HG03439 (cell line): Measurements from ENCODE around the gene FGF14.

Experiments
- ATAC-seq: cut with Tn5 transposase; IDR thresholded peaks from one replicate; pipeline ENCODE4 v1.9.1; 2021; ENCODE audit warnings: mild to moderate bottlenecking, moderate library complexity; ENCODE audit not compliant: unreplicated experiment

The FGF14 gene

GRCh38 chr13:101944521-101944920 lies 457.3 kb downstream of the FGF14 start:
- ATAC-seq, result no peak

DNA sequence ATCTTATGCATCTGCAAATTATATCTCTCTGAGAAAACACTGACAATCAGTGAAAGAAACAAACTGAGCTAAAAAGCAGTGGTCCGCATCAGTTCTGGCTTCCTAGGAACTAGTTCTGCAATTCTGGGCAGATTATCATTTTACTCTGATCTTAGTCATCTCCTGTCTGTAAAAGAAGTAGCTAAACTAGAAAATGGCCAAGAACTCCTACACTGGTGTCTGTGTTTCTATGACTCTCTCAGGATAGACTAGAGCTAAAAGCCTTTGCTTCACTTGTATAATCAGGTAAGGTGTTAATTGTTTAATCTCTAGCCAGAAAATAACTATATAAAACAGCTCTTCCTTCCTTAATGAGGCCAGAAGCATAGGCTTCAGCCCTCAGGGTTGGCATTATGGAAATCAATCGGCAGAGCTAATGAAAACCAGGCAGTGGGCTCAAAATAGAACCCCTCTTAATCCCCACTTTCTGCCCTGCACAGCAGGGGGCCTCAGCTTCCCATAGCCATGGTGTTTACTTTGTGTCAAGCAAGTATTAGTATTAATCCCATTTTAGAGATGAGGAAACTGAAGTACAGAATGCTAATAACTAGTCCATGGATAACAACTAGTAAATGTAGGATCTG lies 459.2 kb downstream of the FGF14 start:
- no peak for ATAC-seq

DNA sequence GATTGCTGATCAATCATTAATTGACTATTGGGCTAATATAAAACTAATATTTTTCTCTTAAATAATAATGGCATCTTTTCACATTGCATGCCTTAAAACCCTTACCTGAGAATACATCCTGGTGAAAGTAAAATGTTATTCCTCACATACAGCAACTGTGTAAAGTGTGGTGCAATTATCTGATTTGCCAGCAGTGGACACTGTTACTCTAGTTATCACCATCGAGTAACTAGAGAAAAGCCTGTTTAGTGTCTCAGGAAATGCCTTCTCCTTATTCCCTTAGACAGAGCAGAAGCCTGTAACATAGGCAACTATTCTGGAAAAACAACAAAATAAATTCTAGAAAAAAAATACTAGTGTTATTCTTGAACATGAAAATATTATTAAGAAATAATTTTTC lies 459.8 kb downstream of the FGF14 start:
- no peak for ATAC-seq

GRCh38 chr13:101941095-101941783 lies 460.6 kb downstream of the FGF14 start:
- no peak for ATAC-seq

- no peak for ATAC-seq
Observed at GRCh38 chr13:101939370-101939769, 462.5 kb downstream of the FGF14 start.

DNA sequence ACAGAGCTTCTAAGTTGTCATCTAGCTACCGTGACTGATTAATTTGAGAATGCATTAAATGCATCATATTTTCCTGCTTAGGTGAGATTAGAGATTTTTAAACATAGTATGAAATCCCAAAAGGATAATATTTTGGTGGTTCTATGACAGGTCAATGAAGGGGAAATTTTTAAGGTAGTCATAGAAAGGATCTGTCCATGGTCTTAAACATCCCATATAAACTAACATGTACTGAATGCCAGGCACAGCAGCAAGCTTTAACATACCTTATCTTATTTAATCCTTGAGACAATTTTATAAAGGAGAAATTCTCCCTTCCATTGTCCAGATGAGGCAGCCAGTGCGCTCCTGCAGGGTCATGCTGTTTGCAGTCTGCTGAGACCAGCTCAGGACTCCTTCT lies 466.0 kb downstream of the FGF14 start:
- ATAC-seq, result no peak

- ATAC-seq, result no peak
Observed at GRCh38 chr13:101931186-101931585, 470.7 kb downstream of the FGF14 start.

- no peak for ATAC-seq
Observed at GRCh38 chr13:101930331-101930730, 471.5 kb downstream of the FGF14 start.

- no peak for ATAC-seq
Observed at GRCh38 chr13:101925731-101926130, 476.1 kb downstream of the FGF14 start.

DNA sequence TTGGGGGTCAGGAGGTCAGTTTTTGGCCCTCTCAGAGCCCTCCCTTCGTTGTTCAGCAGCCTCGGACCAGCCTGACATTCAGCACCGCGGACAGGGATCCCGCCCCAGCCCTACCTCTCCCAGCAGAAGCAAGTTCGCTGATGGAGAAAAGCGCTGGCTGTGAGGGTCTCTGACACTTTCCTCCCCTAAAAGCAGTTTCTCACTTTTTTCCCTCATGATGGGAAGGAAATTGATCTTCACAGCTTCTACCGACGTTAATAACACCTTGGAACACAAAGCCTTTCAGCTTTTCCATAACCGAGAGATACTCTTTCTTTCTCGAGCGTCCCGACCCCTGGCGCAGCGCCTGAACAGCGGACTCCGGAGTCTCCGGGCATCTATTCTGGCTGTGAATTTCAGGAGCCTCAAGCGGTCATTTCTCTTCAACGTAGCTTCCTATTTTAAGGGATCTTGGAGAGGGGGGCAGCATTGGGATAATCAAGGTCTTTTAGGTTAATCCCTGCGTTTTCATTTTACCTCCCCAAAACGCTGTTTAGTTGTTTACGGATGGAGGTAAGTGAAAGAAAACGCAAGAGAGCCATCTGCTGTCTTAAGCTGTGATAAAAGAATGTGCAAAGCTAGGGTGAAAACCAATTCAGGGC lies 482.2 kb downstream of the FGF14 start:
- no peak for ATAC-seq

DNA sequence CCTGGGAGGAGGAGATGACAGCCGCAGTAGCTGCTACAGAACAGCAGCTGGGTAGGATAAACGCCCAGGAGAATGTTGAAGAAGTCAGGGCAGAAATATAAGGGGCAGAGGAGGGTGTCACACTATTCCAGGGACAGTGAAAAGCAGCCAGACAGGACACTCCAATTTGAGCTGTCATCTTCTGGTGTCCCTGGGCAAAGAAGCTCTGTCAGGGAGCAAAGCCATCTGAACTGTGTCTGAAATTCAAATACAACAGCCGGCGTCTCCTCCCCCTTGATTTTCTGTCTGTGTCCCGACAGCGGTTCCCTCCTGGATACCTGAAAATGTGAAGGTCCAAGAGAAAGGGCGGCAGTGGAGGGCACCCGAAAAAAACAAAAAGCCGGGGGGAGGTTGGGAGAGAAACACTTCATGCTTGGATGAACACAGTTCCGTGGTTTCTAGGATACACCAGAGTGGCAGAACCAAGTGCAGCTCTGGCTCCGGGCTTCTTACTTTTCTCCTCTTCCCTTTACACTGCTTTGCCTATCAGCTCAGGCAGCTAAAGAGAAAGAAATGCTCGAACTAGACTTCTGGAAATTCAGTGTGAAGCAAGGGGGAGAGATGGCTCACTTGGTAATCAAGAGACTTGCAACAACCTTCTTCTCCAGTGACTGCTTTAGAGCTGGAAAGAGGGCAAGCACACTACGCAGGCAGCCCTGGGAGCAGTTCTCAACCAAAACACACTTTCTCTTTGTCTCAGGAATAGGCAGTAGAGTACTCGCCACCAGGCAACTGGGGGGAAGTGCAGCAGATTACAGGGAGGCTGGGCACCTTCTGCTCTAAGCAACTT lies 483.8 kb downstream of the FGF14 start:
- no peak for ATAC-seq

DNA sequence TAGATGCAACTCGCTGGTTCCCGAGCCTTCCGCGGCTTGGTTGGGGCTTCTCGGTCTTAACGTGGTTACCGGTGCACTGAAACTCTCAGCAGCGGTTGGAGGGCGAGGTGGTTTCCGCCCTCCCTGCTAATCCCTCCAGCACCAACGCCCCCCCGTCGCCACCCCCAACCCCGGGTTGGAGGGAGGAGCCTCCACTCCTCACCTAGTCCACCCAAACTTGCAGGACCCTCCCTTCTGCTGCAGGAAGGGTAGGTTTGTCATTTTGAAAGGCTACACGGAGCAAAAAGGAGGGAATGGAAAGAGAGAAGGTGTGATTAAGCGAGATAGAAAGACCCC lies 484.4 kb downstream of the FGF14 start:
- no peak for ATAC-seq

GRCh38 chr13:101916775-101917474 lies 484.9 kb downstream of the FGF14 start:
- ATAC-seq, result no peak

DNA sequence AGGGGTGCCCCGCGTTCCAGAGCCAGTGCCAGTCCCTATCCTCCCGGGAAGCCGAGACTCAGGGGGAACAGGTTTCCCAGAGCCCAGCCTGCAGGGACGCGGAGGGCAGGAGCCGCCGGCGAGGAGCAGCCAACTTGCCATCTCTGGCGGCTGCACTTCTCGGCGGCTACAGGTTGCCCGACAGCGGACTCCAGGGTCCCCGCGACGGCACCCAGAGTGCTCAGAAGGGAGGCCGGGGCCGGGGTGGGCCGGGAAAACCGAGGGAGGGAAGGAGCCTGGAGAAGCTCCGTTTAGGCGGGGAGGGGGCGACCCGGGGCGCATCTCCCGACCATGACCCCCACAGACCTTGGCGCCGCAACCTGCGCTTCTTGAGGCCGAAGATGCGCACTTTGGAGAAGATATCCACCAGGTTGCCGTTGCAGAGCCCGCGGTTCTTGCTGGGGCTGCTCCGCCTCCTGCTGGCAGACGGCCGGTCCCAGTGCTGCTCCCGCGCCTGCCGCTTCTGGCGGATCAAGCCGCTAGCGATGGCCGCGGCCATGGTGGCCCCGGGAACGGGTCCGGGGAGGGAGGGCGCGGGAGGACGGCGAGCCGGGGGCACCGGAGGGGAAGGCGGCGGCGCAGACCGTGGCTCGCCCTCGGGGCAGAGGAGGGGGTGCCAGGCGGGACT lies 485.6 kb downstream of the FGF14 start:
- ATAC-seq, result no peak

DNA sequence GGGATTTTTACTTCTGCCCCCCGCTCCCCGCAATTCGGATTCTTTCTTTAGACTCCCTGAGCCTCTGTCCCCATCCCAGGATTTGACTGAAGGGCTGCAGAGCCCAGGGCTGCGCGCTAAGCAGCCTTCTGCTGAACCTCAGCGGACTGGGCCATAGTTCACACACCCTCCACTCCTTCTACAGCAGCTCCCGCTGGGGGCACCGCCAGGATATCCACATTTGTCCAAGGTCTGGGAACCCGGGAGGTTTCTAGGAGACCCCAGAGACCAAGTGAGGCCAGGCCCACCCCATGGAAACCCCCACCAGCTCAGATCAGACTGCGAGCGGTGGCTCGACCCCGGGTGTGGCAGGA lies 486.1 kb downstream of the FGF14 start:
- no peak for ATAC-seq

- no peak for ATAC-seq
Observed at GRCh38 chr13:101915331-101915730, 486.5 kb downstream of the FGF14 start.

DNA sequence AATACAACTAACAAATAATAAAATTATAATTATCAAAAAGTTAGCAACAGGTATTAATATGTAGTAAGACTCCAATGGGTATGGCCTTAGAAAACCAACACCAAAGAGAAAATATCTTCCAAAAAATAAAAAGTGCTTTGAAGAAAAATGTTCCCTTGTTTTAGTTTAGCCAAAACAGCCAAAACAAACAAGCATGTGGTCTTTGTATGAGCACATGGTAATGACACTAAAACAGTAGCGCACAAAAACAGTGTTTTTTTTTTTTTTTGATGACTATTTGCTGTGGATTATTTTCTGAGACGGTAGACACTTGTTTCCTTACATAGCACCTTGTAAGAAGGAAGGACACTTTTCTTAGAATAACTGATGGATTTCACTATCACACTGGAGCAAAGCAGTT lies 490.1 kb downstream of the FGF14 start:
- ATAC-seq, result no peak

DNA sequence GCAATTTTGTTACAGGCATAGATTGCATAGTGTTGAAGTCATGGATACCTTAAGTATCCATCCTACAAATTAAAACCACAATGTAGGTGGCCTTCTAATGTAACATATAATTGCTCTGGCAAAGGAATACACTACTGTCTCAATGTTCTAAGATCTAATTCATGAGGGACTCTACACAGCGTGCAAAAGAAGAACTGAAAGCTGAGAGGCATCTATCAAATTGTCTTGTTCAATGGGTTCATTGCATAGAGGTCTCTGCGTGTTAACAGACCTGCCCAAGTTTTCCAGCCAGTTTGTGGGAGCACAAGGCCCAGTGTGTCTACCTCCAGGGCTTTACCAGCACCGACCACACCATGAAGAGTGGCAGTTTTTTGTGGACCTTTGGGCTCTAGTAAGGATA lies 498.0 kb downstream of the FGF14 start:
- ATAC-seq, result no peak

- ATAC-seq, result no peak
Observed at GRCh38 chr13:101898676-101899075, 503.2 kb downstream of the FGF14 start.

DNA sequence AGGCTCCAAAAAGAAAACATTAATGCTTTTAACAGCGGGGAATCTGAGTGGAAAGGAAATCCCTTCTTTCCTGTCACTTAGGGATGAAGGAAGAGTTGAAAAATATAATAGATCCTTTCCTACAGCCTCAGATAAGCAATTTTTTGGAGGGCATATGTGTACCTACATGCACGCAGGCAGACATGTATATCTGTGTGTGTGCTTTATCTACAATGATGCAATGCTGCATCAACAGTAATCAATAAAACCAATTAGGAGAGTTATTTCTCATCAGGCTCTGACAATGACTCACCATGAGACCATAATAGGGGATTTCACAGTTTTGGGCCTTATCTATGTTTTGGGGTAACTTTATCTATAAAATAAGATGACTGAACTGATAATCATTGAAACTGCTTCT lies 505.3 kb downstream of the FGF14 start:
- no peak for ATAC-seq

DNA sequence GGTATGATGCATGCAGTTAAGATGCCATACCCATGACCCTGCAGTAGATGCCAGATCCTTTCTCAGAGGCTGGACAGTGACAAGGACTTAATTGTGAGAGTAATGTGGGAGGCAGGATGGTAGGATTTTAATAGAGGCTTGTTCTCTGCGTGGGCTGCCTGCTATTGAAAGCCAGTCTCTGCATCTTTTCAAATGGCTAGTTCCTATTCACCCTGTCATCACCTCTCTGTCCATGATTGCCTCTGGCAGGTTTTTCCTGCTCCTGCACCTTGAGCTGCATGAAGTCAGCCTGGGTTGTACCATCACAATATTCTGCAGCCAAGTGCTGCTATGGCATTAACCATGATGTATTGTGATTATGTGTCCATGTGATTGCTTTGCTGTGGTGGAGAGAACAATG lies 508.8 kb downstream of the FGF14 start:
- ATAC-seq, result no peak
